Measurements from ENCODE around the gene PARP16.

The PARP16 gene, protein sequence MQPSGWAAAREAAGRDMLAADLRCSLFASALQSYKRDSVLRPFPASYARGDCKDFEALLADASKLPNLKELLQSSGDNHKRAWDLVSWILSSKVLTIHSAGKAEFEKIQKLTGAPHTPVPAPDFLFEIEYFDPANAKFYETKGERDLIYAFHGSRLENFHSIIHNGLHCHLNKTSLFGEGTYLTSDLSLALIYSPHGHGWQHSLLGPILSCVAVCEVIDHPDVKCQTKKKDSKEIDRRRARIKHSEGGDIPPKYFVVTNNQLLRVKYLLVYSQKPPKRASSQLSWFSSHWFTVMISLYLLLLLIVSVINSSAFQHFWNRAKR

DNA sequence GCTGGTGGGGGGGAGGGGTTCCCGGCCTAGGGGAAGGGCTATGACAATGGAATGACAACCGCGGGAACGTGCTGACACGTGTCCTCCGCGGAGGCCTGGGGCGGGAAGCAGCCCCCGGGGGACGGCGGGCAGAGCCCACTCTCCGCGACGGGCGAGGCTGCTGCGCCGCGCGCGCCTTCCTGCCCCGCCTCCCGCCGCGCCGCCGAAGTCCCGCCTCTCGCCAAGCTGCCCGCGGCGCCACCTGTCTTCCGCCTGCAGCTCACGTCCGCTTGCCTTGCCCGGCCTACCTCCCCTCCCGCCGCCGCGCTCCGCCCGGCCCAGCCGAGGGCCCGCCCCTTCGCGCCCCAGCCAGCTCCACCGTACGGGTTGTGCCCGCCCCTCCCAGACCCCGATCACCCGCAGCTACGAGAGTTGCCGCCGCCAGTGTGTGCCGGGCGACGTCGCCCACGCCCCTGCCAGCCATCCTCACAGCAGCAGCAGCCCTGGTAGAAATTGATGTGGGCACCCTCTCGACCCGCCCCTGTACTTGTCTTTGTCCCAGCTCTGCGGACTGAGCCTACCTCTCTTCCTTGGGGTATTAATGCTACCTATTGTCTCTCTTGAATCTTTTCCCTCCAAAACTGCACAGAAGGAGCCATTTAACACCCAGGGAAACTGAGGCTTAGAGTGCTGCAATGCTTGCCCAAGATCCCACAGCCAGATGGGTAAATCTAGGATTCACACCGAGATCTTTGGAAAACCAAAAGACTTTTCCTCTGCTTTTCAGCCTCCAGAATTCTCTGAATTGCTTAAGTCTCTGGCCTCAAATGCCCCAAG is at the start of gene PARP16:
TSS of gene PARP16 (minus strand) at position 180 of the 816 bp plus-strand sequence. CDS start 457 bp downstream, outside the sequence.
- DNase-seq, result peak; percentile 91

DNA sequence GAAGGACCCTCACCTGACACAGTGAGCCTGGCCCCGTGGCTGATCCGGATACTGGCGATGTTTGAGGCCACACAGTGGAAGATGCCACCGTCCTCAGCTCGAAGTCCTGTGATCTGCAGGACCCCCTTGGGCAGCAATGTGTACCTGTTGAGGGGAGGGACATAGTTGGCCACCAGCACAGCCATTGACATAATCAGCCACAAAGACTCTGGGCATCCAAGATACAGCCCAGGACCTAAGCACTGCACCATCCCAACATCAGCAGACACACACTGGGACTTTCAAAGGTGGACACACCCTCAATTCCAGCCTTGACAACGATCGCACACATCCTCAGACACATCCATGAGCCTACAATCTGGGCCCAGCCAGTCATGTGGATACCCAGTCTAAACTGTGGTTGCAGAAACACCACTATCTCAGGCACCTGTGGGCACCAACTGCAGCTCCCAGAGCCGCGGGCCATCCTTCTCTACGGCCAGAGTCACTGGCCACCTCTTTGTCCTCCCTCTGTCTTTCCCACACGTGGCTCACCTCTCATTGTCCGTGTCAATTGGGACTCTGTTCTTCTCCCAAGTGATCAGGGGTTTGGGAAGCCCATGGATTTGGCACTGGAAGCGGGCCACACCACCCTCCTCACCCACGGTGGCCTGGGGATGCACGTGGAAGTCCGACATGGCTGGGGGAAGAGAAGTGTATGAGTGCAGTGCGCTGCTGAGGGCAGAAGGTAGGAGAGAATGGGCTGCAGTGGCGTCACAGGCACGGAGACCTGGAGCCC is 48.8 kb upstream of the PARP16 start:
- no peak for DNase-seq

DNA sequence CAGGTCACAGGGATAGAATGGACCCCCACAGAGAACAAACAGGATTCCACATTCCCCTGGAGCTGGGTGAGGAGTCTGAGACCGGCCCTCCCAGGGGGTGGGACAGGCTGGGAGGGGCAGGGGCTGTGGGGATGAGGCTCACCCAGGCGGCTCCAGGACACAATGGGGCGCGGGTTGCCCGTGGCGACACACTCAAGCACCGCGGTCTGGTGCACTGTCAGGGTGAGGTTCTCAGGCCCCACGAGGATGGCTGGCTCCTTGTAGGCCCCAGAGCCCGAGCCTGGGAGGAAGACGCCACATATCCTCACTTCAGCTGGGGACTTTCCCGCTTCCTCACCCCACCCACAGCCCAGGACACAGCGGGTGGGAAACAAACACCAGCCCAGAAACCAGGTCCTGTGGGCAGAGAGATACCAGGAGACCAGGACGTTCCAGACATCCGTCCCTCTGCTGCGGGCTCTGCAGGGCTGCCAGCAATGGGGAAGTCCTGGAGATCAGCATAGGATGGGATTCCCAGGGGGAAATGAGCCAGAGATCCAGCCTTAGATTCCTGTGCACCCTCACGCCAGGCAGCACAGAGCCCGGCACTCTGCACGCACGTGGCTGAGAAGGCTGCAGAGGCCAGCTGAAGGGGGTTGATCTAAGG is 48.0 kb upstream of the PARP16 start:
- no peak for DNase-seq

DNA sequence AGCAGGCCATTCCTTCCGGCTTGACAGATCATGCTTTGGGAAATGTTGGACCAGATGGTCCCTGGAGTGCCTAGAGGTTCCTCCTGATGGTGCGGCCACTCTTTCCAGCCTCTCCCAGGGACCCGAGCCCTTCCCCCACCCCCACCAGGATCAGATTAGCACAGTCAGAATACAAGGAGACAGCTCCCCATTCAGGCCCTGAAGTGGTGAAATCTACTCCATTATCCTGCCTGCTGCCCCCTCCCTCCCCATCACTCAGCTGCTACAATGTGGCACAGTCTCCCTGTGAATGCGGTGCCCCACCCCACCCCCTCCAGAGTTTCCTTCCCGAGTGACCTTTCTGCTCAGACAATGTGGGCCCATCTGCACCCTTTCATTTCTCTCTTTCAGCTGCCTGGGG is 47.2 kb upstream of the PARP16 start:
- DNase-seq, result no peak

DNA sequence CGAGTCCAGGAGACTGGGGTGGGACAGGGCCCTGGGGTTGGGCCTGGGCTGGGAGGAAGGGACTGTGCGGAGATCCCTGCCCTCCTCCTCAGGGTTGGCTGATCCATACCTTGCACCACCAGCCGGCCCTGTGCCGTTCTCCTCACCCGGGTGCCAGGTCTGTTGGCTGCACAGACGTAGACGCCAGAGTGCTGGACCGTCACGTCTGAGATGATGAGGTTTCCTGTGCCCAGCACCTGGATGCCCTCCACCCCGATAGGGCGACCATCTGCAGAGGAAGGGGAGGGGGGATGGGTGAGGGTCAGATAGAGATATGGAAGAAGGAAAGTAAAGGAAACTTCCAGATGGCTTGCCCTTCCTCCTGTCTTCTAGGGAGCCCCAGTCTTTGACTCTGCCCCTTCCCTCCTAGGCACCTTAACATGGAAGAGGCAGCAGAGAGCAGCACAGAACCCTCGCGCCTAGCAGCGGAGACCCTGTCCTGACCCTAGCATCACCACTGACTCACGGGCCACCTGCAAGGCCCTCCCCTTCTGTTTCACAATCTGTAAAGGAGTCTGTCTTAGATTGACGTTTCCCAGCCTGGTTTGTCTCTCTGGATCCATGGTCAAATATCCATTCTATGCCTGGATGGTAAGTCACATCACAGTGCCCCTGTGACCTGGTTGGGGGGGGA is 46.6 kb upstream of the PARP16 start:
- DNase-seq, result no peak

DNA sequence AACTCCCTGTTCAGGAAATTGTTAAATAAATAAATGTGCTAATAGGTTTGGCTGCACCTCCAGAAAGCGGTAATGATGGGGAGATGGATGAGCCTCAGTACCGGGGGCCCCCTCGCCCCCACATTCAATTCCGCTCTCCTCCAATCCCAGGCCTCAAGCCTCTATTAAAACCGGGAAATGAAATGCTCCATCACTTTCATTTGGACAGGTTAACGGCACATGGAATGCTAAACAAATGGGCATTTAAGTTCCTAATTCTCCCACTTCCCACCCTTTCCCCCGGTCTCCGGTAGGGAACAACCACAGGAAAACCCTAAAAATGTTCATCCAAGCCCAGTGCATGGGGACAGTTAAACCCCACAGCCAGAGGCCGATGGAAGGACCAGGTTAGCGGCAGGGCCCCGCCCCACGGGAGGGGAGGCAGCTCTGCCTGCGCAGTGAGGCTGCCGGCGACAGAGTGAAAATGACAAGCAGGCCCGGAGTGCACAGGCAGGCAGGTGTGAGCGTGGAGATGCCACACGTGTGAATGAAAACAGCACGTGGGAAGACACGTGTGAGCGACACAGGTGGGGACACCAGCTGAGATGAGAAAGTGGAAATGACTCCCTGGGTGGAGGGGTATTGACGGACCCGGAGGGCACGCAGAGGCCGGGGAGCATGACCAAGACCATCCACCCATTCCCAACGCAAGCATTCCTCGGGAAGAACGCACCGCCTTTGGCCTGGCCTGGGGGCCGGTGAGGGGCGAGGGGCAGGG is 45.9 kb upstream of the PARP16 start:
- DNase-seq, result no peak

DNA sequence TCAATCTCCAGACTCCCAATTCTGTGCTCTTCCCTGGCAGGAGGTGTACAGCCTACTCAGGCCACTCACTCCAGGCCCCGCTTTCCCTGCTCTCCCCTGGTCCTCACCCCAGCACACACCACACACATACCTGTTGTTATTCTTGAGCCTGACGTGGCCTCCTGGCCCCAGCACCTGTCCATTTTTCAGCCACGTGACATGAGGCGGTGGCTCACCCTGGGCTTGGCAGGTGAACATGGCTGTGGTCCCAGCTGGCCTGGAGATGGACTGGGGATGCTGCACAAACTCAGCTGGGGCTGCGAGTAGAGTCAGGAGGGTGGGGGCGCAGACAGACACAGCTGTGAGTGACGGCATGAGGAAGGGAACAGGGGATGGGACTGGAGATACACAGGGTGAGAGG is 45.1 kb upstream of the PARP16 start:
- no peak for DNase-seq

DNA sequence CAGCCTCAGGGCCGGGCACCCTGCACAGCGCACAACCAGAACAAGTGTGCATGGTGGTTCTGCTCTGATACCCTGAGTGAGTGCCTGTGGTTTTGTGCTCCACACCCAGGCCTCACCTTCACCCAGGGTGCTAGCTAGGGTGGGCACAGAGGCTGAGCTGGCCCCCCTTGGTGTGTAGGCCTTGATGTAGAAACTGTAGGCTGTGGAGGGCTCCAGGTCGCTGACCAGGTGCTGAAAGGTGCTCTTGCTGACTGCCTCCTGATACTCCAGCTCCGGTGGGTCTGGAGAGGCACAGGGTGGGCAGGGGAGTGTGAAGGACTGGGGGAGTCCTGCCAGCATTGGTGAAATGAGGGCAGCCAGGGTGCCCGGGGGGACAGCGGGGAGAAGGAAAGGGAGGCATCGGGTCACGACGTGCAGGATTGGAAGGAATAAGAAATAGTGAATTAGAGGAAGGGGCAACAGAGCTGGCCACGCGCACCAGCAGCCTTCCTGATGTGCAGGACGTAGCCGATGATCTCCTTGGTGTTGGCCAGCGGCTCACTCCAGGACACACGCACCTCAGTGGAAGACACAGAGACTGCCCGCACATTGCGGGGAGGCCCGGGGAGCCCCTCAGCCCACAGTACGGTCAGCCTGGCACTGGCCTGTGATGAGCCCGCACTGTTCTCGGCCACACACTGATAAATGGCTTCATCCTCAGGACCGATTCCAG is 44.4 kb upstream of the PARP16 start:
- no peak for DNase-seq

DNA sequence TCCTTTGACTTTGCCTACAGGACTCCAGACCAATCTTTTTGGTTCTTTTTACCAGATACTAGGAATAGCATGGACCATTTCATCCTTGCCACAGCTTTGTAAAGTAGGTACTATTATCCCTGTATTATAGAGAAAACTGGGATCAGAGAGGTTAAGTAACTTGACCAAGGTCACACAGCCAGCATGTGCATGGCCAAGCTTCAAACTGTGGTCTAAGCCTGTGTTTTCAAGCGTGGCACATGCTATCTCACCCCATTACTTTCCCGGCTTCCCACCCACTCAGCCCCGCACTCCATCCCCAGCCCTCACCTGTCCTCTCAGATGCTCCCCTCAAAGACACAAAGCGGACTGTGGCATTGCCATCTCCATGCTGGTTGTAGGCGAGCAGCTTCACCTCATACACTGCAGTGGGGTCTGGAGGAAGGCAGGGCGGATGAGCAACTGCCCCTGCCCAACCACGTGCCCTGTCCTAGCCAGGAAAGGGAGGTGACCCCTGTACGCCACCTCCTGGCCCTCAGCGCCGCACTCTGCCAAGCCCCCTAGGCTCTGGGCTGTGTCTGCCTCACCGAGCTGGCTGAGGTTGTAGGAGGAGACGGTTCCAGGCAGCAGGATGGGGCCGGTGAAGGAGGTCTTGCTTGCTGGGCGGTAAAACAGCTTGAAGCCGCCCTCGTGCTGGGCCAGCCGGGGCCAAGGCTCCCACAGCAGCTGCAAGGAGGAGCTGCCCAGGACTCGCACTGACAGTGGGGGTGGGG is 43.5 kb upstream of the PARP16 start:
- DNase-seq, result no peak

DNA sequence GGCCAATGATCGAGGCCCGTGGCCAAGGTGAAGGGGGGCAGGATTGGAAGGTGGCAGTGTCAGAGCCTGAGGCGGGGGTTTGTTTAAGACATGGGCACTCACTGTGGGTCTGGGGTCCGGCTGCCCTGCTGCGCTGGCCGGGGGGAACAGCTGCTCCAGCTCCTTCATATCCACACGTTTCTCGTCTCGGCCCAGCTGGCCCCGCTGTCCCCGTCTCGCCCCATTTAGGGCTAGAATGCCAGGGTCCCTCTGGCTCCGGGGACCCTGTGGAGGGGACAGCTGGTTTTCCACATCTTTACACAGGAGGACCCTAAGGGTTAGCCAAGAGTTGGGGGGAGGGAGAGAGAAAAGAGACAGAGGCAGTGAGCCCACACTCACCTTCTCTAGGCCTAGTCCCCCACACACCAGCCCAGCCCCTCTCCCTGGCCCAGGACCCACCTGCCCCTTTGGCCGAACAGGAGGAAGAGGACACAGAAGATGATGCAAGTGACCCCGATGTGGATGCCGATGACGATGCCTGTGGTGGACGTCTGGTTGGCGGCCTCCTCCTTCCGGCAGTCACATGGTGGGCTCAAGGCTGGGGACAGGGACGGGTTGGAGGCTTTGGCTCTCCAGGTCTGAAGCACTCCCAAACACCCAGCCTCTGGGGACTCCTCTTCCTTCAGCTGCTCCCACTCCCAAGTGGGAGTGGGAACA is 42.8 kb upstream of the PARP16 start:
- DNase-seq, result no peak

DNA sequence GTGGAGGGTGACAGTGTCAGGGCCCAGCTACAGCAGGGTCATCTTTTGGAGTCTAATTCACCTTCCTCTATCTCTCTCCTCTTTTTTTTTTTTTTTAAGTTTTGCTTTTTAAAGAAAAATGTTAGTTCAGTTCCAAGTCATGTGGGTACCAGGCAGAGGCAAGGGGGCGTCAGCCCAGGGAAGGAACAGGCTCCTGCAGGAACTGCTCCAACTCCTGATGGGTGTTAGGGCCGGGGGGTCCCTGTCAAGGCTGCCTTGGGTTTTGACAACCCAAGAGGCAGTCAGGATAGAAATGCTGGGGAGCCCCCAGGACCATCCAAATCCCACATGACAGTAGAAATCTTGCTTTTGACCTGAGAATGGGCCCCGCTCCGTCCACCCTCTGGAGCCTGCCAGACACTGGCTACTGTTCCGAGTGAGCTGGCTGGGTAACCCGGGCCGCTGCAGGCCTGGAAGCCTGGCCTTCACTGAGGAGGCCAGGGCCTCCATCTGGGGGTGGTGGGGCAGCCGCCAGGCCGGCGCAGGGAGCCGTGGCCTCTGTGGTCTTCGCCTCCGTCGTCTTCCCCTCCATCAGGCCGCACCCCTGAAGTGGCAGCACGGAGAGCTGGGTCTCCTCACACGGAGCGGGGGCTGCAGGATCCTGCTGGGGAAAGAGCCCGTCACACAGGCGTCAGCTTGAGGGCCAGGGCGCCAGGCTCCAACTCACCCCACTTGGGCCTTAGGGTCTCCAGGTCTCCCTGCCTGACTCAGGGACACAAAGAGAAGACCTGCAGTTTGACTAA is 42.0 kb upstream of the PARP16 start:
- no peak for DNase-seq

DNA sequence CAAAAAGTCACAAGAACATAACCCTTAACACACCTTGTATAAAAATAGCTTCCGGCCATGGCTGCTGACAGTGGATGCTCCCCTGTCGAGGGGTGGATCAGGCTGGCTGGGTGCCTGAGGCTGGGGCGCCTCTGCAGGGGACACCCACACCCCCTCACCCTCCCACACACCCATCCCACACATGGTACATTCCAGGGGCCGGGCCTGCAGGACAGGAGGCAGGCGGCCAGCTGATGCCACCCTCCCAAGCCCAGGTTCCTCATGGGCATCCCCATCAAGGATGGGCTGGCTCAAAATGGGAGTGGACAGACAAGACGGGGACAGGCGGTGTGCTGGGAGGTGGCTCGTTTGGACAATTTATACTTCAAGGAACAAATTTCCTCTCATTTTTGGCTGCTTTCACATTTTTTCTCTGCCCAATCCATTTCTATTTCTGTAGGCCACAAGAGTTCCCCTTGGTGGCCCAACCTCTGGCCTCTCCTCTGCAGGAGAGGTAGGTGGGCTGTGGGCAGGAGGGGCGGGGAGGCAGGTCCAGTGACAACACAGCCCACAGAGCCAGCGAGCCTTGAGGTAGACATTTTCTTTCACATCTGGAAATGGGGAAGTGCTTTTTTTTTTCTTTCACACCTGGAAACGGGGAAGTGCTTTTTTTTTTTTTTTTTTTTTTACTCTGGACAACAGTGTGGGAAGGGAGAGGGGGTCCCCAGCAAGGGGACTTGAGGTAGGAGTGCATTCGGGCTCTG is 41.1 kb upstream of the PARP16 start:
- no peak for DNase-seq

DNA sequence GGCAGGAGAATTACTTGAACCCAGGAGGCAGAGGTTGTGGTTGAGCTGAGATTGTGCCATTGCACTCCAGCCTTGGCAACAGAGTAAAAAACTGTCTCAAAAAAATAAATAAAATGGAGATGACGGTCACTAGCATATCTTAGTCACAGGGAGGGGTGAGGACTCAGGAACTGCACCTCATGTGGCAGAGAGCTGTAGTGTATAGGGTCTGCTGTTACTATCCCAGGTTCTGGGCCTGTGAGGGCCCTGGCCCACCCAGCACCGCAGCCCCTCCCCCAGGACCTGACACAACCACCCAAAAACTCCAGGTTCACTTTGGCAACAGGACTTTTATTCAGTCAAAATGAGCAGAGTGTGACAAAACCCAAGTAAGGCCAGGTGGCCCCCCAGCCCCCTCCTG is 40.1 kb upstream of the PARP16 start:
- no peak for DNase-seq

DNA sequence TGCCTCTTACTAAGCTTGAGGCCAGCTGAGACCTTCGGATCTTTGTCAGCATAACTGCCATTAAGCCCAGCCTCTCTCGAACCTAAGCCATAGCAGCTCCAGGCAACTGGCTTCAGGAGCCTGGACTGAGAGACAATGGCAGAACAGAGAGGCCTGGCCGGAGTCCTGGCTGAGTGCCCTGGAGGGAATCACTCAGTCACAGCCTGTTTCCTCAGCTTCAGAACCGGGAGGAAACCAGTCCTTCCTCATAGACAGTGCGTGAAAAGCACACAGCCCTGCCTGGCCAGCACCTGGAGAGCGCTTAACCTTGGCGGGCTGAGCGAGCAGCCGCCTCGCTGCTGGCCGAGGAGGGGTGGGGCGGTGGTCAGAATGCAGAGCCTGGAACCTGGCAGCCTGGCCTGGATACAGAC is 39.4 kb upstream of the PARP16 start:
- DNase-seq, result no peak

DNA sequence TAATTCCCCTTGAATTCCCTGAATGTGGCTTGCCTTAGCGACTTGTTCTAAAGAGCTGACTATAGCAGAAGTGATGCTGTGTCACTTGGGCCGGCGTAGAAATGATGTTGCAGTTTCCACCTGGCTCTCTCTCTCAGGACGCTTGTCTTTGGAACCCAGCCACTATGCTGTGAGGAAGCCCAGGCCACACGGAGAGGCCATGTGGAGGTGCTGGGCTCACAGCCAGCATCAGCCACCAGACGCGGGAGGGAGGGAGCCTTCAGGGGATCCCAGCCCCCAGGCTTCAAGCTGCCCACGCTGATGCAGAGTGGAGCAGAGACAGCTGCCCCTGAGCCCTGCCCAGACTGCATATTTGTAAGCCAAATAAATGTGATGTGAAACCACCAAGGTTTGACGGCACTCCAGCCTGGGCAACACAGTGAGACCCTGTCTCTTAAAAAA is 36.4 kb upstream of the PARP16 start:
- DNase-seq, result no peak

DNA sequence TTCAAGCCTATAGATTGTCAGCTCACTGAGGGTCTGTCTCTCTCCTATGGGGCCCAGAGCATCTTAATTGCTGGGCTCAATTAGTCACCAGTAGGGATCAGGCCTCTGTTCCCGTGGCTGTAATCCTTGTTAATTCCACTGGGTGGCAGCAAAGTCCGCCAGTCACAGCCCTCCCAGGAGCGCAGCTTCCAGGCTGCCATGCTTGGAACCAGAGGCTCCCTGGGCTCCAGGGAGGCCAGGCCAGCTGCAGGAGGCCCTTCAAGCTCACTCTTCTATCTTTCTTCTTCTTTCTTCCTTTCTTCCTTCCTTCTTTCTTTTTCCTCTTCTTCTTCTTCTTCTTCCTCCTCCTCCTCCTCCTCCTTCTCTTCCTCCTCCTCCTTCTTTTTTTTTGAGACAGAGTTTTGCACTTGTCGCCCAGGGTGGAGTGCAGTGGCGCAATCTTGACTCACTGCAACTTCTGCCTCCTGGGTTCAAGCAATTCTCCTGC is 32.2 kb upstream of the PARP16 start:
- DNase-seq, result peak; percentile 78

DNA sequence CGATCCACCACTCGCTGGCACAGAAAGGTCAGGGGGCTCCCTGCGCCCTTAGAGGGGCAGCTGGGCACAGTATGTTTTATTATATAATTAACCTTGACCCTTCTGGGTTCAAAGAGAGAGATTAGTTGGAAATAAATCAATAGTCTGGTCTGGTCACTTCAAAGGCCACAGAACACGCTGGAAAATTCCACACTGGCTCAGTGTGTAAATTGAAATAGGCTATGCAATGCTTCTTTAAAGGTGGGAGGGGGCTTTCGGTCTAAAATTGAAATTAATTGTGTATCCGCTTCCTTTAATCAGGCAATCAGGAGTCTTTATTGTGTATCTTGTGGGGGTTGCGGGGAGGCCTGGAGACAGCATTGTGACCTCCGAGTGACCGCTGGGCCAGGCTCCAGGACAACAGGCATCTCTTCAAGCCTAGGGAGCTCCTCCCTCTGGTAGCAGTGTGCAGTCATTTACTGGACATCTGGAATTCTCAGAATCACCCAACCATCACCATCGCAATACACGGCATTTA is 25.8 kb upstream of the PARP16 start:
- no peak for DNase-seq

DNA sequence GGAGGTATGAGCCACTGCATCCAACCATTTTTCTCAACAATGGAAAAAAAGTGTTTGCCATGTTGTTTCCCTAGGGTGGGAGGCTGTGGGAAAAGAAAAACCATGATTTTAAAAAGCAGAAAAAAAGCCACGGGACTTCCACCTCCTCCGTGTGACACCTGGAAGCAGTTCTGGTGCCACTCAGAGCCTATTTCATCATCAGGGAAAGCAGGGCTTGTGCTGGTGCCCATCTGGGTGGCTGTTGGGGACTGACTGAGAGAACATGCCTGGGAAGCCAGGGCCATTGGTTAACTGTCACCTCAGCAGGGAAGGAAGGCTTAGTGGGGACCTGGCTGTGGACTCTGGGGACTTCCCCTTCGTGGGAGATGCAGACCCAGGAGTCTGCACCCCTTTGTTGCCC is 25.1 kb upstream of the PARP16 start:
- DNase-seq, result no peak
